Activated T-cell treated with anti-CD3 and anti-CD28 coated beads for 4 hours (primary cell): ENCODE data around the gene OPTC.

ENCODE experiments used
- DNase-seq: peaks from one replicate; pipeline ENCODE4 v3.0.0-alpha.2; 2020

Gene OPTC

DNA sequence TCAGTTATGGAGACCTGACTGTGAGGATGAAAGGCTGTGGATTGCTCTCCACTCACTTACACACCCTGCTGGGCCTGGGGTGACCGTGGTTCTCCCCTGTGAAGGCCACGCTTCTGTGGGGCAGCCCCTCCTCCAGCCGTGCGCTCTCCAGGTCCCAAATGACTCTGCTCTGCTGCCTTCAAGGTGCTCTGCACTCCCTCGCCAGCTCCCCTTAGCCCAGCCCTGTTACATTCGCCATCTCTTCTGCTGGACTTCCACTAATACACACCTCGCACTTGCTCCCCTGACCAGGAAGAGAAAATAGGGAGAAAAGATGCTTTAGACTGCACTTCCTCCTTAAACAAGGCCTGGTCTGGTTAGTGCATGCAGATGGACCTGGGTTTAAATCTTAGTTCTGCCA, 24.6 kb downstream of the OPTC start:
- no peak for DNase-seq

DNA sequence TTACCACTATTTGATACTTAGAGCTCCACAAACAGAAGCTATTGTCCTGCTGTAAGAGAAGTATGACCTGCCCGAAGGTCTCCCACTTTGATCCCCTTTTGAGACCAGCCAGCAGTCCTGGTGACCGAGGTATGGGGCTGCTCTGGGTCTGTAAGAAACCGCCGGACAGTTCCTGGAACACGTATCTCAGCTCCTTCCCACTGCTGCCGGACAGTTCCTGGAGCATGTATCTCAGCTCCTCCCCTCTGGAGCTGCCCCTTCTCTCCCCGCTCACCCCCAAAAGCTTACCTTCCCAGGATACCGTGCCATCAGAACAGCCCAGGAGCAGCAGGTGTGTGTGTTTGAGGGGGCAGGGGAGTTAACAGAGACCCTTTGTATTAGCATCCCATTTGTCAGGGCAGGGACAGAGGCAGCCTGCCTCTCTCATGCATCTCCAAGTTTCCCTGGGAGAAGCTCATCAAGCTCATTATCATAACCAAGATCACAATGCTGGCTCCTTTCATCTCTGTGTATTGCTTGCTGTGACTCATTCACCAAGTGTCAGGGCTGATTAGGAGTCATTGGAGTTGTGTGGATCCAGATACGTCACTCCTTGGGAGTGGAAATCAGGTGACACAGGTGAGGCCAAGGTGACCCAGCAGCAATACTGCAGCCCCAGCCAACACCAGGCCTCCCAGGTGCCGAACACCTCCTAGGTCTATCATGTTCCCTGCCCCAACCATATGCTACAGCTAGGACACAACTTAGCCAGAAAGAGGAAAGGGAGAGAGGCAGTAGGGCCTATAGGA, 25.3 kb downstream of the OPTC start:
- DNase-seq = no peak

DNA sequence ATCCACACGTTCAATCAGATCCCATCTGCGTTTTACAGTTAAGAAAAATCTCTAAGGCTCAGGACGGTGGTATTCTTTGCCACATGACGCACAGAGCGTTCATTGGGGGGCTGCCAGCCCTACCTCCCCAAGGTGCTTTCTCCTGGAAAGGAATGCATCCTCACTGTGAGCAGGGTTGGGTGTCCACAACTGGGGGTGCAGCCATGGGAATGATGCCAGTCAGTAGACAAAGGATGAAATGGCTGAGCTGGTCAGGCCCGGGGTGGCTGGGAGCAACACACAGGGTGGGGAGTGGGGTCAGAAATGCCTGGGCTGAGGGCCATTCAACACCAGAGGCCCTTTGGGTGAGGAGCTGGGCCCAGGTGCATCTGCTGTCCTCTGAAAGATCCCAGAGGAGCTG, 25.9 kb downstream of the OPTC start:
- no peak for DNase-seq

DNA sequence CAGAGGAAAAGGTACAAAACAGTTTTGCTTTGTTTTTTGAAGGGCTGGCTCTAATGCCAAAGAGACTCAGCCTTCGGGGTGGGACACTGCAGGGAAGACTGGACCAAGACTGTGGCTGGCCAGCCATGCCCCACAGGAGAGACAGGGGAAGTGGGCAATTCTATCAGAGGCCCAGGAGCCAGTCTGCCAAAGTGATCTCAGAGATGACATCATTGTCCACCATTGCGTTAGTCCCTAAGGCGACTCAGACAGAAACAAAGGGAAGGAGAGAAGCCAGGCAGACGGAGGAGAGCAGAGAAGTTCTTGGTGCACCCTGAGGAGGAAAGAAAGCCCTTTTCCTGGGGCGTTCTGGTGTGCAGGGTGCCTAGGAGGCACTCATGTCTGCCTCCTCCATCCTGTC, 26.4 kb downstream of the OPTC start:
- no peak for DNase-seq

GRCh38 chr1:203521074-203521794, 27.3 kb downstream of the OPTC start:
- no peak for DNase-seq

- no peak for DNase-seq
Observed at GRCh38 chr1:203521812-203522211, 27.9 kb downstream of the OPTC start.

DNA sequence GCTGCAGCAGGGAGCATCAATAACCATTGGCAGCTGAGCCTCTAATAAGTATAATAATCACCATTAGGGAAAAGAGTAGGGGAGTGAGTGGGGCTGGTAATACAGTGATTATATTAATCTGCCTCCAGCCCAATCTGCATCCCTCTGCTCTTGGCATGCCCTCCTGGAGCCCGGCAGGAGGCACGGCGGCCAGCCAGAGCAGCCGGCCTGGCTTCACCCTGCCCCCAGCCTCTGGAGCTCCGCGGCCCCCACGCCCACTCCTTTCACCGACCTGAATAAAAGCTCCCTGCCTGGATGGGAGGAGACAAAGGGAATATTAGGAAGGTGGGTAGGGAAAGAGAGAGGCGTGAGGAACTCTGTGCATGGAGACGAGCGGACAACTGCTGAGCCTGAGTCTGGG, 28.3 kb downstream of the OPTC start:
- DNase-seq = no peak

GRCh38 chr1:203523667-203524066, 29.7 kb downstream of the OPTC start:
- no peak for DNase-seq

DNA sequence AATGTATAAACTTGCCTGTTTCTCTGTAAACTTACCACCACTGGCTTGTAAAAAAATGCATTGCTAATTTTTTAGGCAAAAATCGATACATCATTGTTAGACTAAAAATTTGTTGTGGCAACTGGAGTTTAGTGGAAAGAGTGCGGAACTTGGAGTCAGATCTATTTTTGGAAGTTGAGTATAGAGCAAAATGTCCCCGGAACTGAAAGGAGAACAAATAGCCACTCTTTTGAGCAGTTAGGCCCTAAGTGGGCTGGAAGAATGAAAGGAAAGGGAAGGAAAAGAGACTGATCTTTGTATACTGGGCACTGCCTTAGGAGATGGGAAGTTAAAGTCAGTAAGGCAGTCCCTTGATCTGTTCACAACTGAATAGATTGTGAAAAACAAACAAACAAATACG, 30.2 kb downstream of the OPTC start:
- no peak for DNase-seq

- DNase-seq = no peak
Observed at GRCh38 chr1:203524824-203525223, 30.9 kb downstream of the OPTC start.

DNA sequence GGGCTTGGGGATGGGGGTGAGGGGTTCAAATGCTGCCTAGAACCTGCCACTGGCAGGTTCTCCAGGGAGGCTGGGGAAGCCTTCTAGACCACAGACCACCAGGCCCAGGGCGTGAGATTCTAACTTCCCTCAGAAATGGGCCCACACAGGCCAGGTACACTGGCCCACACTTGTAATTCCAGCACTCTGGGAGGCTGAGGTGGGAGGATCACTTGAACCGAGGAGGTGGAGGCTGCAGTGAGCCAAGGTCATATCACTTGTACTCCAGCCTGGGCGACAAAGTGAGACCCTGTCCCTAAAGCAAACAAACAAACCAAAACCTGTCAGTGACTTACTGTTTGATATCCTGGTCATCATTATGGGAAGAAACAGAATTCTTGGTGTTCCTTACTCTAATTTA, 31.7 kb downstream of the OPTC start:
- no peak for DNase-seq

DNA sequence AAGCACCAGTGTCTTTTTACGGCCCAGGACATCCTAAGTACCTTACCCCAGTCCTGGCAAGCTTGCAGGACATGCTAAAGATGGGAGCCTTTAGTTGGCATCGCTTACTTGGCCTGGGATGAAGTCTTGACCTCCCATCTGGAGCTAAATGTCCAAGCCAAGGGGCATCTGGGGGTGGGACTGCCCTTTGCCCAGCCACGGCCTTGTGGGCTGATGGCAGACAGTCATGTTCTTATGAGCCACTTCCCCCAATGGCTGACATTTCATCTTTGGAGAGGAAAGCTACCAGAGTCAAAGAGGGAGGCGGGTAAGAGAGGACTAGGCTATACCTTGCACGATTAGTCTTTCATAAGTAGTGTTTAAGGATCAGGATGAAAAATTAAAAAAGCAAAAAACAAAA, 32.2 kb downstream of the OPTC start:
- DNase-seq = no peak

GRCh38 chr1:203526572-203526971, 32.6 kb downstream of the OPTC start:
- no peak for DNase-seq

DNA sequence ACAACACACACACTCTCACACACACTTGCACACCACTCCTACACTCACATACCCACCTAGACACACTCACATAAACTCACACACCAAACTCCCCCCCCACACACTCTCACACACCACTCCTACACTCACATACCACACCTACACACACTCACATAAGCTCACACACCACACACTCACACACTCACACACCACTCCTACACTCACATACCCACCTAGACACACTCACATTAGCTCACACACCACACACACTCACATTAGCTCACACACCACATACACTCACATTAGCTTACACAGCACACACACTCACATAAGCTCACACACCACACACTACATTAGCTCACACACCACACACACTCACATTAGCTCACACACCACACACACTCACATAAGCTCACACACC, 33.1 kb downstream of the OPTC start:
- no peak for DNase-seq

DNA sequence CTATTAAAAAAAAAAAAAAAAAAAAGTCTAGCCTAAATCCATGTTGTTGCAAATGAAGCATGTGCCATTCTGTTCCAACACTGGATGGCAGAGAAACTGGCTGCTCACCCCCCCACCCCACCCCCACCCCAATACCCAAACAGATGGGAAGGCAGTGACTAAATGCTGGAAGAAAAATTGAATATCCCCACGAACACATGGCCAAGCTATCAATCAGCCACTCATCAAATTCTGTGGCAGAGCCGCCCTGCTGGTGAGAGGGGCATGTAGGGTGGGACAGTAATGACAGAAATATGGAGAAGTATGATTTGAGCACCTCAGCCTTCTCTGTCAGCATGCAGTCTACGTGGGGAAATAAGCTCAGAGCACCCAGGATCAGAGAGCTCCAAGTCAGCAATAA, 34.1 kb downstream of the OPTC start:
- DNase-seq = no peak

DNA sequence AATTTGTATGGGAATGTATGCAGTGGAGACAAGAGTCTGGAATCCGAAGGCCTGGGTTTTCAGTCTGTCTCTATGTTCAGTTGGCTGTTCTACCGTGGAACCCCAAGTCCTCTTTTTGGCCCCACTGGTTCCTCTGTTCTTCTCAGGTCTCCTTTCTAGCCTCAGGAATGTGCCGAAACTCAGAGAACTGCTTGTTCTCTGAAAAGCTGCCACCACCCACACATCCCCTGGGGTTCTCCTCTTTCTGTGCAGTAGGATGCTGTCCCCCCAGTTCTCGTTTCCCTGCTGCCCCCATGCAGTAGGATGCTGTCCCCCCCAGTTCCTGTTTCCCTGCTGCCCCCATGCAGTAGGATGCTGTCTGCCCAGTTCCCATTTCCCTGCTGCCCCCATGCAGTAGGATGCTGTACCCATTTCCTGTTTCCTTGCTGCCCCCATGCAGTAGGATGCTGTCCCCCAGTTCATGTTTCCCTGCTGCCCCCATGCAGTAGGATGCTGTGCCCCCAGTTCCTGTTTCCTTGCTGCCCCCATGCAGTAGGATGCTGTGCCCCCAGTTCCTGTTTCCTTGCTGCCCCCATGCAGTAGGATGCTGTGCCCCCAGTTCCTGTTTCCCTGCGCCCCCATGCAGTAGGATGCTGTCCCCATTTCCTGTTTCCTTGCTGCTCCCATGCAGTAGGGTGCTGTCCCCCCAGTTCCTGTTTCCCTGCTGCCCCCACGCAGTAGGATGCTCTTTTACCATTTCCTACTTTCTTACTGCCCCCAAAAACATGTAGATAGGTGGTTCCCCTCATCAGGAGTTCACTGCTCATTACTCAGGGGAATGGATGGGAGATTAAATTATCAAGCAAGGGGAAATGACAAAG, 35.3 kb downstream of the OPTC start:
- no peak for DNase-seq

DNA sequence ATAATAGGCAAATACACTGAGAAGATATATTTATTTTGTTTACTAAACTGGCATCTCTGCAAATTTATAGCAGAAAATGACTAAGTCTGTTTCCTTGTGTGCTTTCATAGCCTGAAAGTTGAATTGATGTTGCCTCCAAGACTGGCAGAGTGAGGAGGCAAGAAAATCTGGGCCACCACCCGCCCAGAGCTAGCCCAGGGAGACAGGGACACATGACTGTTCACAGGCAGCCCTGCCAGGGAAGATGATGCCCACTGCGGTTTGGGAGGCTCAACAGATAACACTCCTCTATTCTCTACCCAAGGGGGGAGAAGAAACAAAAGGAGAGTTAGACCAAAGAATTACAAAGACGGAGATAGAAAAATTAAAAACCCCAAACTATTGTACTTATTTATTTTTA, 37.1 kb downstream of the OPTC start:
- no peak for DNase-seq

DNA sequence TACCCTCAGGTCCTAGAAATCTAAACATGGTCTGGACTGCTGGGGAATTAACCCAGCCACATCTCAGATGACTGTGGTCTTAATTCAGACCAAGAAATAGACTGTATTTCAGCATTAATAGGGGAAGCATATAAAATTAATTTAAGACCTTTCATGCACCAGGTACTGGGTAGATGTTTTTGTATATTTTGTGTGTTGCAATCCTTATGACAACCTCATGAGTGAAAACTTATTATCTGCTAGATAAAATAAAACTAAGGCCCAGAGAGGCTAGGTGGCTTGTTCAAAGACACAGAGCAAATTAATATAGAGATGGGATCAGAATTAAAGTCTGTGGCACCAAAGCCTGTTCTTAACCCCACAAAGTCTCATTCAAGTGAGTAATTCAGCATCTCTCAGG, 40.1 kb downstream of the OPTC start:
- no peak for DNase-seq

- DNase-seq = no peak
Observed at GRCh38 chr1:203534526-203534925, 40.6 kb downstream of the OPTC start.

DNA sequence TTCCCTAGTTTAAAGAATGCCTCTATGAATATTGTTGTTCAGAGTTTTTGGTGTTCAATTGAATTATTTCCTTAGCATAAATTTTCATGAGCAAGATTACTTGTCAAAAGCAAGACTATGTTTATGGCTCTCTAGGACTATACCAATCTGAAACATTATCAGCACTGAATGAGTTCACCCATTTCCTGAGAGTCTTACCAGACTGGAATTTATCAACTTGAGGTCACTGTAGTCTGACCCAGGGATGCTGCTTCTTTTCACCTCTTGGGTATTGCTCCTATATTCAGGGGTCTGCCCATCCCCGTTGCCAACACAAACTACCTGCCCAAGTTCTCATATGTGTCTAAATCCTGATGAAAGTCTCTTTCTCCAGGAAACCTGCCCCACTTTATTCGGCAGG, 42.6 kb downstream of the OPTC start:
- no peak for DNase-seq

DNA sequence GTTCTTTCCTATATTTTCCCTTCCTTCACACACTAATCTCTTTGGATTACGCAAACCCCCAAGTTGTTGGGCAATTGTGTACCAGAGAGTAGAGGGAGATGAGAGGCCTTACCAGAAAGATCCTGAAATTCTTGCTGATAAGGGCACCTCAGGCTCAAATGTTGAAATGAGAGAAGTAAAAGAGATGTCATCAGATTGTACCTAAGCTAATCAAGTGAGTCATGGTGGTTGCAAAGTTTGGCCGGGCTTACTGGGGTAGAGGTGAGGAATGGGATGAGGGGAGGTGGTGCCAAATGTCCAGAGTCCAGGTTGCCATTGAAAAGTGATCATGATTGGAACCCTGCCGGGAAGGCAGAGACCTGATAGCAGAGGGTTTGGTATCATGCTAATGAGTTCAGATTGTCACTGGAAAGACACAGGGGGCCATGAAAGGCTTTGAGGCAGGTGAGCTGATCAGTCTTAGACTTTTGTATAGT, 43.1 kb downstream of the OPTC start:
- no peak for DNase-seq

DNA sequence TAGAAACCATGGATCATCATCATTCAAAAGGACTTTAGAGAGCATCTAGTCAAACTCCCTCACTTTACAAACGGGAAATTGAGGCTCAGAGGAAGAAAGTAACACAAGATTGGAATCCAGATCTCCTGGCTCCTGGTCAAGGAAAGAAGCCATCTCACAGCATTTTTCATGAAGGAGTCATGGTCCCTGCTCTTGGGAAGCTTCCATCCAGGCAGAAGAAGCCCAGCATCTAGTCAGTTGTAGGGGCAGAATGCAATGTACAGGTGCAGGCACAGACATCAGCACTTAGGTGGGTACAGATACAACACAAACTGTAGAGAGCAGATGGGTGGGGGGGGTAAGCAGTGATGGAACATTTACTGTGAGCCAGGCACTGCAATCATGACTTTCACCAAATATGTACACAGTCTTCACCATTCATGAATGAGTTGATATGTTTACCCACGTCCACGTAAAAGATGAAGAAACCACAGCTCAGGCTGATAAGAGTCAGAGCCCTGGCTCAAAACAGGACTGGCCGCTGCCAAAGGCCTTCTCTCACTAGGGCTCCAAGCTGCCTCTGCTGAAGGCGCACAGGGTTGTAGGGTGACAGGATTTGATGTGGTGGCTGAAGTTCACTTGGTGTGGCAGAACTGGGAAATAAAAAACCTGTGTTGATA, 44.0 kb downstream of the OPTC start:
- no peak for DNase-seq

DNA sequence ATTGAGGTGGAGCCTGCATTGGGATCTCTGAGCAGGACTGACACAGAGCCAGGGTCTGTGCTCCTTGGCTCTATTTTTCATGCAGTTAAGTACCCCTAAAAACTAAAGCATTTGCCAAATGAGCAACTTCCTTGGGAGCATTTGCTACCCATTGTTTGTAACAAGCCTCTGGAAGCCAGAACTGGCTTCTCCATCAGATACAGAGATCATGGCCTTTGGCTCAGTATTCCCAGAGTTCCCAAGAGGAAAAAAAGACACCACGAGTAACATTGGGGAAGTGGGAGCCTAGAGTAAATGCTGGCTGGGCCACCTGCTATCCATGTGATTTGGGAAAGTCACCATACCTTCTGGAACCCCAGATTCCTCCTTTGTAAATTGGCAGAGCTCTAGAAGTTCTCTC, 44.8 kb downstream of the OPTC start:
- no peak for DNase-seq
